Nephron (organoid): ENCODE measurements around the gene MTX2.
A peak's percentile ranks its signal among the peaks of the same experiment; 100 is the strongest.
"Not testable (repeated sequence)": the region's sequence is repeated elsewhere in the genome, so short reads cannot be mapped to it uniquely, and the experiment has no call there.

Experiments used
- H3K27ac Mint-ChIP-seq, 3 experiments: 2 replicates each; pipeline ENCODE4 v1.8.0; 2020; ENCODE audit warnings: mixed read lengths in 3 of 3, mild to moderate bottlenecking in 2 of 3, moderate library complexity in 1 of 3
- H3K27me3 Mint-ChIP-seq: 2 replicates; pipeline ENCODE4 v1.8.0; 2021; ENCODE audit warnings: low read depth, mild to moderate bottlenecking, moderate library complexity, mixed read lengths
- H3K36me3 Mint-ChIP-seq: 2 replicates; pipeline ENCODE4 v1.8.0; 2020; ENCODE audit warnings: low read depth, mixed read lengths
- H3K4me1 Mint-ChIP-seq: 2 replicates; pipeline ENCODE4 v1.8.0; 2020; ENCODE audit warnings: mixed read lengths
- H3K4me3 Mint-ChIP-seq, 3 experiments: 2 replicates each; pipeline ENCODE4 v1.8.0; 2020; ENCODE audit warnings: mild to moderate bottlenecking in 3 of 3, mixed read lengths in 3 of 3, moderate library complexity in 2 of 3
- H3K9me3 Mint-ChIP-seq: 2 replicates; pipeline ENCODE4 v1.8.0; 2020; ENCODE audit warnings: mixed read lengths
- CTCF ChIP-seq, 3 experiments: fragments of 200-600 bp; sonication (generic); IDR thresholded peaks; one replicate each; pipeline ENCODE4 v1.5.0; 2021; ENCODE audit warnings: antibody characterized with exemption in 3 of 3; ENCODE audit not compliant: unreplicated experiment in 3 of 3

Gene MTX2

DNA sequence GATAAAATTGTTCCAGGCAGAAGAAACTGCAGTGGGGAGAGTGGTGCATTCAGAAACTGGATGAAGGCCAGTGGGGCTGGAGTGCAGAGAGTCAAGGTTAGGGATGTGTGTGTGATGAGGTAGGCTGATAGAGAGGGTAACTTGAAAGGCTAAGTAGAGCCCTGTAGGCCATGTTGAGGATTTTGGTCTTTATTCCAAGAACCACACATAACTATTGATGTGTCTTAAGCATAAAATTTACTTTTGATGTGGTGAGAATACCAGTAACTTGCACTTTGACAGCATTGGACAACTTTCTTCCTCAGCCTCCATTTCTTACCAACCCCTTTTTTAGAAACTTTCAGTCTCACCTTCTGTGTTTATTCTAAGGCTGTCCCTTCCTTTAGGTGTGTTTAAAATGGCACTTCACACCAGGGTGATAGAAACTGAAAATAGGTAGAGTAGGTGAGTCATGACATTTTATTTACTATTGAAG lies 22.6 kb downstream of the MTX2 start:
- Mint-ChIP-seq H3K4me1 (peaks cover 33% of the 10 kb centered on the region), H3K27ac (peak overlapping the region in 2 of 3 experiments; percentile 59 to 60), H3K27me3 (no peaks in the 10 kb centered on the region), H3K4me3 (no peak overlapping the region), H3K36me3 (no peaks in the 10 kb centered on the region), H3K9me3 (no peaks in the 10 kb centered on the region)
- TF ChIP-seq CTCF (IDR thresholded peaks at IDR 0.05; ENCODE audit: unreplicated experiment in 3 of 3): no peak

DNA sequence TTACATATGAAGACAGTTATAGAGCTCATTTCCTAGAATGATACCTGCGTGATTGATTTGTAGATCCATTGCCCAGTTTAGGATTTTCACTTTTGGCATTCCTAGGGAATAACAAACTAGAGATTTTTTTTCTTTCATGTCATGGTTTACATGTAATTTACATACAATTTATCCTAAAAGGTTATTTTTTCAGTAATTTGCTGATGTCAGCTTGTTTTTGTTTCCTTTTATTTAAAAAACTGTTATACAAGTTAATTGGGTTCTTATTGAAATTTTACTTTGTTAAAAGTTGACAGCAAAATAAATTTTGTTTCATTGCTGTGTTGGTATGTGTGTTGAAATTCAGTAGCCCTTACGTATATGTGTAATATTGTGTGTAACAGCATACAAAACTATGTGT lies 23.4 kb downstream of the MTX2 start:
- TF ChIP-seq CTCF (IDR thresholded peaks at IDR 0.05; ENCODE audit: unreplicated experiment in 3 of 3): no peak
- Mint-ChIP-seq H3K4me3 (no peak overlapping the region), H3K27ac (no peak overlapping the region), H3K27me3 (no peaks in the 10 kb centered on the region), H3K4me1 (peaks cover 37% of the 10 kb centered on the region), H3K36me3 (no peaks in the 10 kb centered on the region), H3K9me3 (no peaks in the 10 kb centered on the region)

GRCh38 chr2:176293334-176293733 lies 24.1 kb downstream of the MTX2 start:
- peak overlapping the region in 1 of 3 experiments; percentile 16 for H3K27ac Mint-ChIP-seq
- no peak overlapping the region for H3K4me3 Mint-ChIP-seq
- H3K9me3 Mint-ChIP-seq: no peaks in the 10 kb centered on the region
- H3K36me3 Mint-ChIP-seq: no peaks in the 10 kb centered on the region
- peaks cover 37% of the 10 kb centered on the region for H3K4me1 Mint-ChIP-seq
- no peaks in the 10 kb centered on the region for H3K27me3 Mint-ChIP-seq
- TF ChIP-seq CTCF (IDR thresholded peaks at IDR 0.05; ENCODE audit: unreplicated experiment in 3 of 3): no peak

GRCh38 chr2:176297067-176297466 lies 27.8 kb downstream of the MTX2 start:
- peak overlapping the region in 2 of 3 experiments; percentile 74 to 91 for H3K27ac Mint-ChIP-seq
- no peak for TF ChIP-seq CTCF (IDR thresholded peaks at IDR 0.05; ENCODE audit: unreplicated experiment in 3 of 3)
- peaks cover 22% of the 10 kb centered on the region for H3K4me1 Mint-ChIP-seq
- H3K4me3 Mint-ChIP-seq: peak overlapping the region in 1 of 3 experiments; percentile 29
- no peaks in the 10 kb centered on the region for H3K27me3 Mint-ChIP-seq
- no peaks in the 10 kb centered on the region for H3K9me3 Mint-ChIP-seq
- peaks cover 3% of the 10 kb centered on the region for H3K36me3 Mint-ChIP-seq

DNA sequence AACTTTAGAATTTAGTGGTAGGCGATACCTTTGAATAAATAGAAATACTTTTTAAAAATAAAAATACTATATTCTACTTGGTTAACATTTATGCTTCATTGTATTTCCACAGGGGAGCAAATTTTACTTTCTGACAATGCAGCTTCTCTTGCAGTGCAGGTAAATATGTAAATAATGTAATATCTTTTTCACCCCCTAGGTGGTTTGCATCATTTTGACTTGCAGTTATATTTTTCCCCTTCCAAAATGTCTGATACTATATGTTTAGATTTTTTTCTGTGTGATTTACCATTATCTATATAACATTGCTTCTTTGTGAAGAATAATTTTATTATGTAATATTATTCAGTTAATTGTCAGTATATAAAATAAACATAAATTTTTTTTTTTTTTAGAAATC lies 28.5 kb downstream of the MTX2 start:
- H3K4me1 Mint-ChIP-seq: peaks cover 22% of the 10 kb centered on the region
- H3K9me3 Mint-ChIP-seq: no peaks in the 10 kb centered on the region
- peak in 1 of 3 experiments; percentile 21 for TF ChIP-seq CTCF (IDR thresholded peaks at IDR 0.05; ENCODE audit: unreplicated experiment in 3 of 3)
- no peak overlapping the region for H3K4me3 Mint-ChIP-seq
- peaks cover 3% of the 10 kb centered on the region for H3K36me3 Mint-ChIP-seq
- H3K27me3 Mint-ChIP-seq: no peaks in the 10 kb centered on the region
- no peak overlapping the region for H3K27ac Mint-ChIP-seq

DNA sequence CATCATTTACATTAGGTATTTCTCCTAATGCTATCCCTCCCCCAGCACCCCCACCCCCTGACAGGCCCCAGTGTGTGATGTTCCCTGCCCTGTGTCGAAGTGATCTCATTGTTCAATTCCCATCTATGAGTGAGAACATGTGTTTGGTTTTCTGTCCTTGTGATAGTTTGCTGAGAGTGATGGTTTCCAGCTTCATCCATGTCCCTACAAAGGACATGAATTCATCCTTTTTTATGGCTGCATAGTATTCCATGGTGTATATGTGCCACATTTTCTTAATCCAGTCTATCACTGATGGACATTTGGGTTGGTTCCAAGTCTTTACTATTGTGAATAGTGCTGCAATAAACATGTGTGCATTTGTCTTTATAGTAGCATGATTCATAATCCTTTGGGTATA lies 36.8 kb downstream of the MTX2 start:
- Mint-ChIP-seq H3K9me3 (peaks cover 40% of the 10 kb centered on the region), H3K36me3 (peaks cover 63% of the 10 kb centered on the region)
- not testable (repeated sequence) for H3K27me3 Mint-ChIP-seq, H3K4me3 Mint-ChIP-seq, H3K4me1 Mint-ChIP-seq, H3K27ac Mint-ChIP-seq
